CD4-positive, alpha-beta T cell treated with Interleukin-17A for 4 hours (primary cell): ENCODE measurements around the gene TMEM219.
"Not testable (repeated sequence)": the region's sequence is repeated elsewhere in the genome, so short reads cannot be mapped to it uniquely, and the experiment has no call there.

Experiments used
- DNase-seq: peaks from one replicate; pipeline ENCODE4 v3.0.0-alpha.2; 2020; ENCODE audit warnings: mixed read lengths

The TMEM219 gene

GRCh38 chr16:30016555-30017276 lies 54.8 kb downstream of the TMEM219 start:
- no peak for DNase-seq

GRCh38 chr16:30017277-30017656 lies 55.4 kb downstream of the TMEM219 start:
- DNase-seq = no peak

- not testable (repeated sequence) for DNase-seq
Measured at GRCh38 chr16:30017937-30018336, 56.1 kb downstream of the TMEM219 start.

- no peak for DNase-seq
Measured at GRCh38 chr16:30018731-30019158, 56.9 kb downstream of the TMEM219 start.
